CD4-positive, alpha-beta T cell treated with Interferon alpha-2 for 1 hour (primary cell): ENCODE measurements around the gene TRIM47.
"Not testable (repeated sequence)": the region's sequence is repeated elsewhere in the genome, so short reads cannot be mapped to it uniquely, and the experiment has no call there.

Experiments
- DNase-seq, 2 donors: peaks; one replicate each; pipeline ENCODE4 v3.0.0-alpha.2; 2020 to 2022

Gene TRIM47

GRCh38 chr17:75891022-75891604 is 12.7 kb upstream of the TRIM47 start:
- no peak for DNase-seq

- DNase-seq, result no peak
Measured at GRCh38 chr17:75889454-75889853, 11.1 kb upstream of the TRIM47 start.

- no peak for DNase-seq
Measured at GRCh38 chr17:75888484-75888883, 10.1 kb upstream of the TRIM47 start.

- DNase-seq, result not testable (repeated sequence)
Measured at GRCh38 chr17:75885860-75886259, 7.5 kb upstream of the TRIM47 start.

GRCh38 chr17:75885431-75885830 is 7.0 kb upstream of the TRIM47 start:
- no peak for DNase-seq

GRCh38 chr17:75881678-75882454 is 3.5 kb upstream of the TRIM47 start:
- peak in 1 of 2 donors; percentile 38 for DNase-seq

GRCh38 chr17:75880266-75880665 is 1.9 kb upstream of the TRIM47 start:
- DNase-seq, result no peak

GRCh38 chr17:75877752-75878173 is 618 bp downstream of the TRIM47 start:
- DNase-seq, result peak; percentile 68 to 79

- peak in 1 of 2 donors; percentile 14 for DNase-seq
Measured at GRCh38 chr17:75876938-75877751, 1.2 kb downstream of the TRIM47 start.

GRCh38 chr17:75876190-75876937 is 2.0 kb downstream of the TRIM47 start:
- peak; percentile 71 to 83 for DNase-seq

GRCh38 chr17:75875940-75876189 is 2.5 kb downstream of the TRIM47 start:
- no peak for DNase-seq

- no peak for DNase-seq
Measured at GRCh38 chr17:75875182-75875939, 3.0 kb downstream of the TRIM47 start.

- DNase-seq, result no peak
Measured at GRCh38 chr17:75874323-75875181, 3.8 kb downstream of the TRIM47 start.

- DNase-seq, result no peak
Measured at GRCh38 chr17:75873587-75874322, 4.6 kb downstream of the TRIM47 start.

- peak; percentile 57 to 75 for DNase-seq
Measured at GRCh38 chr17:75872434-75873351, 5.7 kb downstream of the TRIM47 start.

GRCh38 chr17:75870228-75870627 is 8.2 kb downstream of the TRIM47 start:
- DNase-seq, result not testable (repeated sequence)

- no peak for DNase-seq
Measured at GRCh38 chr17:75869282-75870141, 8.9 kb downstream of the TRIM47 start.

- DNase-seq, result not testable (repeated sequence)
Measured at GRCh38 chr17:75868730-75869281, 9.6 kb downstream of the TRIM47 start.
